K562 (cell line): ENCODE measurements around the gene ANO8. TPM values are rescaled to one million over a fixed set of nuclear protein-coding genes. Genes with fewer than 3 reads are reported as not detected.

Experiments used
- ETV5 ChIP-seq: sonication (generic); formaldehyde crosslinking; IDR thresholded peaks from 2 replicates; pipeline ENCODE4 v1.4.0; 2020; ENCODE audit warnings: low read depth, mild to moderate bottlenecking, missing genetic modification reagents
- MTF1 ChIP-seq: fragments of 250-450 bp; sonication (Bioruptor Pico); IDR thresholded peaks from 2 replicates; pipeline ENCODE4 v1.9.0; 2021; ENCODE audit warnings: moderate library complexity, mild to moderate bottlenecking, inconsistent platforms, borderline replicate concordance
- POLR3A ChIP-seq: IDR thresholded peaks from 2 replicates; pipeline ENCODE4 v1.6.1; 2011; ENCODE audit warnings: borderline replicate concordance, mild to moderate bottlenecking, moderate library complexity; ENCODE audit not compliant: insufficient read length, insufficient read depth; ENCODE audit errors: extremely low read depth
- SRSF7 ChIP-seq: fragments of 200-400 bp; formaldehyde crosslinking; optimal IDR thresholded peaks from 2 replicates; pipeline ENCODE3; 2017; ENCODE audit warnings: mild to moderate bottlenecking, low read depth, low read length
- ZNF23 ChIP-seq: fragments of 250-450 bp; sonication (Bioruptor Pico); IDR thresholded peaks from 2 replicates; pipeline ENCODE4 v1.4.0; 2020; ENCODE audit warnings: mild to moderate bottlenecking
- polyA plus RNA-seq, 8 experiments: library from polyadenylated mRNA; depleted of rRNA in 4 of 8; stranded (reverse) in 5 of 8; unstranded in 3 of 8; fragments of >200 nt; fragmentation: Nextera tagmentation in 2 of 8; fragmentation: Illumina TruSeq in 1 of 8; extraction: Ambion mirVana in 2 of 8; extraction: Trizol in 1 of 8; gene quantifications; 2 replicates each; pipeline versions ENCODE4 v1.2.1 to v1.2.3, GENCODE V29; 2011 to 2014; ENCODE audit warnings: inconsistent platforms in 1 of 8, missing spikeins in 1 of 8
- total RNA-seq, 7 experiments: library from RNA; depleted of rRNA in 6 of 7; stranded (reverse); fragments of >200 nt in 6 of 7; fragmentation: Illumina TruSeq in 2 of 7; extraction: Trizol in 2 of 7; gene quantifications; 2 replicates each; pipeline versions ENCODE4 v1.2.1 to v1.2.3, GENCODE V29; 2011 to 2021; ENCODE audit warnings: low replicate concordance in 1 of 7
- TF ChIP-seq, protein P1 (sequence below): fragments of 450-650 bp; IDR thresholded peaks from 2 replicates; pipeline ENCODE4 v1.6.1; 2016
- TF ChIP-seq, protein P2 (sequence below): fragments of 450-650 bp; IDR thresholded peaks from 2 replicates; pipeline ENCODE4 v1.6.1; 2016; ENCODE audit warnings: antibody characterized with exemption

Gene ANO8
- total and polyA plus RNA-seq, 9 of the 15 experiments (the other 6 are each of a cell fraction or from before 2014, with no cell fraction given), result 0.07 to 7.6 (median 2.3) TPM; not detected in 1

DNA sequence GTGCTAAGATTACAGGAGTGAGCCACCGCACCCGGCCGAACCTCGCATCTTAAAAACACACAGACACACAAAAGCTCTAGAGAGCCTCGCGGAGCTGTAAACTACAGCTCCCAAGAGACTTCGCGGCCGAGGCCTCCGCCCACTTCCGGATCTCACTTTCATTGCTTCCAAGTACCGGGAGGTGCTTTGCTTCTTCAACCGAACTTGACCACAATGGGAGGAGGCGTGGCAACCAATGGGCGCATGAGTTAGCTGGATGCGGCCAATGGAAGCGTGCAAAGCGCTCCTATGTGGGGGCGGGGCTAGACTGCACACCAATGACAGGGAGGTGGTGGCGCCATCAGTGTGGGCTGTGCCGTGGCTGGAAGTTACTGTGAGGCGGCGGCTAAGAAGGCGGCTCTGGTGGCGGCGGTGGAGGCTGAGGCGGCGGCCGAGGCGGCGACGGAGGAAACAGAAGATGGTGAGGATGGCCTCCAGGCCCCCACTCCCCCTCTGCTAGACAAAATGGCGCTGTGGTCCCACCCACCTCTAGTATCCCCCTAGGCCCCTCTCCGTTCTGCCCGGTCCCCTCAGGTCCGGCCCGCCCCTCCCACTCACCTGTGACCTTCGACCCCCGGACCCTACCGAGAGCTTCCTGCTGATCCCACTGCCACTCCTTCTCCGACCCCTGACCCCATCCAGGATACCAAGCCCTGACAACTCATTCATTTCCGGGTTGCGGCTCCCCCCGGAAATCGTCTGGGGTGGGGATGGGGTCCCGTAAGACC lies 25.3 kb downstream of the ANO8 start, which contains the start of gene DDA1 (continued):
- TF ChIP-seq SRSF7, result no peak
- TF ChIP-seq, protein P1, sequence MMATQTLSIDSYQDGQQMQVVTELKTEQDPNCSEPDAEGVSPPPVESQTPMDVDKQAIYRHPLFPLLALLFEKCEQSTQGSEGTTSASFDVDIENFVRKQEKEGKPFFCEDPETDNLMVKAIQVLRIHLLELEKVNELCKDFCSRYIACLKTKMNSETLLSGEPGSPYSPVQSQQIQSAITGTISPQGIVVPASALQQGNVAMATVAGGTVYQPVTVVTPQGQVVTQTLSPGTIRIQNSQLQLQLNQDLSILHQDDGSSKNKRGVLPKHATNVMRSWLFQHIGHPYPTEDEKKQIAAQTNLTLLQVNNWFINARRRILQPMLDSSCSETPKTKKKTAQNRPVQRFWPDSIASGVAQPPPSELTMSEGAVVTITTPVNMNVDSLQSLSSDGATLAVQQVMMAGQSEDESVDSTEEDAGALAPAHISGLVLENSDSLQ, result peak; percentile 76
- no peak for TF ChIP-seq MTF1 (CRISPR knock-in tag)
- TF ChIP-seq ZNF23 (CRISPR knock-in tag), result no peak
- peak; percentile 67 for TF ChIP-seq POLR3A
- TF ChIP-seq, protein P2, sequence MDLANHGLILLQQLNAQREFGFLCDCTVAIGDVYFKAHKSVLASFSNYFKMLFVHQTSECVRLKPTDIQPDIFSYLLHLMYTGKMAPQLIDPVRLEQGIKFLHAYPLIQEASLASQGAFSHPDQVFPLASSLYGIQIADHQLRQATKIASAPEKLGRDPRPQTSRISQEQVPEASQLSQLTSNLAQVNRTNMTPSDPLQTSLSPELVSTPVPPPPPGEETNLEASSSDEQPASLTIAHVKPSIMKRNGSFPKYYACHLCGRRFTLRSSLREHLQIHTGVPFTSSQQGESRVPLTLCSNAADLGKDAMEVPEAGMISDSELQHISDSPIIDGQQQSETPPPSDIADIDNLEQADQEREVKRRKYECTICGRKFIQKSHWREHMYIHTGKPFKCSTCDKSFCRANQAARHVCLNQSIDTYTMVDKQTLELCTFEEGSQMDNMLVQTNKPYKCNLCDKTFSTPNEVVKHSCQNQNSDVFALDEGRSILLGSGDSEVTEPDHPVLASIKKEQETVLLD, result 0 out of 2 replicates have a peak, but pooled peaks have one; percentile 56
- TF ChIP-seq ETV5, result no peak; the same call in 1 of the 2 replicates
